OCI-M2 (cell line): ENCODE measurements around the gene UBAP2L.

Experiments
- DNase-seq: peaks from one replicate; lab custom pipeline; 2025; ENCODE audit not compliant: unreplicated experiment; lab: John Stamatoyannopoulos, UW

The UBAP2L gene

GRCh38 chr1:154220071-154220969 is at the start of gene UBAP2L:
UBAP2L (plus strand) TSS chr1:154220955; CDS start chr1:154225124, 4,169 bp downstream.
- peak; percentile 65 for DNase-seq

- no peak for DNase-seq
Measured at GRCh38 chr1:154171223-154171583, 49.6 kb upstream of the UBAP2L start.

- no peak for DNase-seq
Measured at GRCh38 chr1:154171880-154172279, 48.9 kb upstream of the UBAP2L start.

- DNase-seq = no peak
Measured at GRCh38 chr1:154174654-154175053, 46.1 kb upstream of the UBAP2L start.

GRCh38 chr1:154176337-154176736 is 44.4 kb upstream of the UBAP2L start:
- DNase-seq = no peak

GRCh38 chr1:154178013-154178412 is 42.7 kb upstream of the UBAP2L start:
- DNase-seq = peak; percentile 27

GRCh38 chr1:154178911-154179811 is 41.6 kb upstream of the UBAP2L start:
- DNase-seq = no peak

GRCh38 chr1:154179946-154180687 is 40.6 kb upstream of the UBAP2L start:
- DNase-seq = no peak

- DNase-seq = no peak
Measured at GRCh38 chr1:154181944-154182343, 38.8 kb upstream of the UBAP2L start.

- no peak for DNase-seq
Measured at GRCh38 chr1:154182344-154183045, 38.3 kb upstream of the UBAP2L start.

GRCh38 chr1:154183046-154183915 is 37.5 kb upstream of the UBAP2L start:
- peak; percentile 68 for DNase-seq

- DNase-seq = no peak
Measured at GRCh38 chr1:154186177-154186576, 34.6 kb upstream of the UBAP2L start.

GRCh38 chr1:154186852-154187501 is 33.8 kb upstream of the UBAP2L start:
- no peak for DNase-seq

GRCh38 chr1:154190550-154190949 is 30.2 kb upstream of the UBAP2L start:
- no peak for DNase-seq

- DNase-seq = no peak
Measured at GRCh38 chr1:154191990-154192461, 28.7 kb upstream of the UBAP2L start, which contains the start of gene TPM3. TPM3 (minus strand) TSS chr1:154192100; CDS start chr1:154192018, 82 bp downstream.

GRCh38 chr1:154192476-154192875 is 28.3 kb upstream of the UBAP2L start:
- DNase-seq = no peak

- no peak for DNase-seq
Measured at GRCh38 chr1:154193821-154194220, 26.9 kb upstream of the UBAP2L start.

- DNase-seq = no peak
Measured at GRCh38 chr1:154198756-154199562, 21.8 kb upstream of the UBAP2L start.
